WTC11 (cell line): ENCODE data around the gene ZNF483.

ENCODE experiments used
- SP1 ChIP-seq: sonication (generic); formaldehyde crosslinking; conservative IDR thresholded peaks from 2 replicates; pipeline ENCODE4 v1.8.1; 2022; ENCODE audit warnings: missing genetic modification reagents
- TCF7 ChIP-seq: sonication (generic); formaldehyde crosslinking; IDR thresholded peaks from 2 replicates; pipeline ENCODE4 v1.8.0; 2022; ENCODE audit warnings: mild to moderate bottlenecking, low read depth, missing genetic modification reagents, moderate library complexity
- TF ChIP-seq, protein P1 (sequence below): fragments of 200-600 bp; IDR thresholded peaks from 2 replicates; pipeline ENCODE4 v1.8.0; 2022; ENCODE audit warnings: antibody characterized with exemption

DNA sequence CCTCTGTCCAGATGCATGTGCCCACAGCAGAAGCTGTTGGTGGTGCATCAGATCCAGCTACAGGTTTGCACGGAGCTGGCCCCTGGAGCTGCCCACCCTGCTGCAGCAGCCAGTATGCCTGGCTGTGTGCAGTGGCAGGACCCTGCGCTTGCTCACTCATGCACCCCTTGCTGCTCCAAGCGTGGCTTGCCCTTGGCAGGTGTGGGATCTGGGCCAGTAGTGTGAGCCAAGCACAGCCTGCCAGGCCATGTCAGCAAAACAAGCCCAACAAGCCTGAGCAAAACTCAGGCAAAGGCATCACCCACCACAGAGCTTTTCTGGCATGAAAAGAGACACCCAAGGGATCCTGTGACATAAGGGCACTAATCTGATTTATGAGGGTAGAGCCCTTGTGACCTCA is 22.5 kb upstream of the ZNF483 start:
- TF ChIP-seq, protein P1, sequence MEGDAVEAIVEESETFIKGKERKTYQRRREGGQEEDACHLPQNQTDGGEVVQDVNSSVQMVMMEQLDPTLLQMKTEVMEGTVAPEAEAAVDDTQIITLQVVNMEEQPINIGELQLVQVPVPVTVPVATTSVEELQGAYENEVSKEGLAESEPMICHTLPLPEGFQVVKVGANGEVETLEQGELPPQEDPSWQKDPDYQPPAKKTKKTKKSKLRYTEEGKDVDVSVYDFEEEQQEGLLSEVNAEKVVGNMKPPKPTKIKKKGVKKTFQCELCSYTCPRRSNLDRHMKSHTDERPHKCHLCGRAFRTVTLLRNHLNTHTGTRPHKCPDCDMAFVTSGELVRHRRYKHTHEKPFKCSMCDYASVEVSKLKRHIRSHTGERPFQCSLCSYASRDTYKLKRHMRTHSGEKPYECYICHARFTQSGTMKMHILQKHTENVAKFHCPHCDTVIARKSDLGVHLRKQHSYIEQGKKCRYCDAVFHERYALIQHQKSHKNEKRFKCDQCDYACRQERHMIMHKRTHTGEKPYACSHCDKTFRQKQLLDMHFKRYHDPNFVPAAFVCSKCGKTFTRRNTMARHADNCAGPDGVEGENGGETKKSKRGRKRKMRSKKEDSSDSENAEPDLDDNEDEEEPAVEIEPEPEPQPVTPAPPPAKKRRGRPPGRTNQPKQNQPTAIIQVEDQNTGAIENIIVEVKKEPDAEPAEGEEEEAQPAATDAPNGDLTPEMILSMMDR, result no peak
- TF ChIP-seq TCF7 (CRISPR knock-in tag) (no peak), SP1 (CRISPR knock-in tag) (no peak)
